Activated naive CD8-positive, alpha-beta T cell treated with anti-CD3 and anti-CD28 coated beads, Interleukin-2, amount 10 ng/mL, durations not matched to agents 7 days and 5 days (primary cell): ENCODE results near the gene LZTS3. TPM values are rescaled to one million over a fixed set of nuclear protein-coding genes. Genes with fewer than 3 reads are reported as not detected.

ENCODE experiments used
- ATAC-seq: fragments of 150-1000 bp; cut with Tn5 transposase; one replicate; pipeline ENCODE4 v1.10.0; 2021; ENCODE audit warnings: low read depth, moderate library complexity
- POLR2A ChIA-PET: fragments of 350-600 bp; sonication (Branson Sonifier 250); formaldehyde crosslinking; loops from one replicate; lab custom pipeline; 2021; ENCODE audit warnings: antibody characterized with exemption; lab: Charles Lee
- DNase-seq: peaks from one replicate; pipeline ENCODE4 v3.0.0; 2021
- H3K27ac Mint-ChIP-seq: one replicate; pipeline ENCODE4 v1.8.0; 2022; ENCODE audit warnings: mild to moderate bottlenecking, mixed read lengths
- H3K27me3 Mint-ChIP-seq: one replicate; pipeline ENCODE4 v1.8.0; 2022; ENCODE audit warnings: mild to moderate bottlenecking, moderate library complexity, mixed read lengths
- H3K36me3 Mint-ChIP-seq: one replicate; pipeline ENCODE4 v1.8.0; 2021; ENCODE audit warnings: mild to moderate bottlenecking, mixed read lengths
- H3K4me1 Mint-ChIP-seq: one replicate; pipeline ENCODE4 v1.8.0; 2021; ENCODE audit warnings: mixed read lengths
- H3K4me3 Mint-ChIP-seq: one replicate; pipeline ENCODE4 v1.8.0; 2022; ENCODE audit warnings: mild to moderate bottlenecking, moderate library complexity, mixed read lengths
- H3K9me3 Mint-ChIP-seq: one replicate; pipeline ENCODE4 v1.8.0; 2021; ENCODE audit warnings: mixed read lengths
- total RNA-seq, 2 experiments: library from RNA; stranded (reverse); gene quantifications; one replicate each; pipeline ENCODE4 v1.2.3, GENCODE V29; 2021

LZTS3 gene
- total RNA-seq, 2 experiments from 2014 or later = 2.1 to 2.5 TPM

- H3K27ac Mint-ChIP-seq = no peak overlapping the region
- POLR2A ChIA-PET = interaction anchor here (0.7 kb wide), 1 partner anchor 1203 kb away, joined by 6 read pairs; no protein-coding TSS in a partner anchor
- ATAC-seq (no peak), DNase-seq (no peak)
- H3K4me3 Mint-ChIP-seq = no peak overlapping the region
- peaks cover 6% of the 10 kb centered on the region for H3K4me1 Mint-ChIP-seq
- H3K27me3 Mint-ChIP-seq = peaks cover 30% of the 10 kb centered on the region
- no peaks in the 10 kb centered on the region for H3K36me3 Mint-ChIP-seq
- H3K9me3 Mint-ChIP-seq = no peaks in the 10 kb centered on the region
These were observed 4.3 kb downstream of the LZTS3 start for GRCh38 chr20:3168829-3169590.

- no peak for DNase-seq
- no peak for ATAC-seq
- Mint-ChIP-seq H3K9me3 (no peaks in the 10 kb centered on the region), H3K4me1 (peaks cover 5% of the 10 kb centered on the region), H3K27me3 (peaks cover 29% of the 10 kb centered on the region), H3K36me3 (no peaks in the 10 kb centered on the region), H3K4me3 (no peak overlapping the region), H3K27ac (no peak overlapping the region)
- POLR2A ChIA-PET = no interaction called here
These were observed 5.1 kb downstream of the LZTS3 start for GRCh38 chr20:3168079-3168828.

GRCh38 chr20:3167738-3168078 is 5.6 kb downstream of the LZTS3 start:
- Mint-ChIP-seq H3K27me3 (peaks cover 29% of the 10 kb centered on the region), H3K4me3 (no peak overlapping the region), H3K36me3 (no peaks in the 10 kb centered on the region), H3K9me3 (no peaks in the 10 kb centered on the region), H3K27ac (no peak overlapping the region), H3K4me1 (peaks cover 4% of the 10 kb centered on the region)
- ATAC-seq (no peak), DNase-seq (no peak)
- POLR2A ChIA-PET = no interaction called here

GRCh38 chr20:3166913-3167342 is 6.4 kb downstream of the LZTS3 start:
- no peak for ATAC-seq
- POLR2A ChIA-PET = no interaction called here

GRCh38 chr20:3166338-3166912 is 6.9 kb downstream of the LZTS3 start:
- H3K36me3 Mint-ChIP-seq = no peaks in the 10 kb centered on the region
- DNase-seq = no peak
- no peaks in the 10 kb centered on the region for H3K4me1 Mint-ChIP-seq
- H3K27ac Mint-ChIP-seq = no peak overlapping the region
- no peak for ATAC-seq
- no peaks in the 10 kb centered on the region for H3K9me3 Mint-ChIP-seq
- POLR2A ChIA-PET = no interaction called here
- peaks cover 18% of the 10 kb centered on the region for H3K27me3 Mint-ChIP-seq
- H3K4me3 Mint-ChIP-seq = no peak overlapping the region

More at GRCh38 chr20:3166913-3167342, 6.4 kb downstream of the LZTS3 start:
- DNase-seq = no peak
- no peaks in the 10 kb centered on the region for H3K4me1 Mint-ChIP-seq
- H3K9me3 Mint-ChIP-seq = no peaks in the 10 kb centered on the region
- no peak overlapping the region for H3K4me3 Mint-ChIP-seq
- H3K27me3 Mint-ChIP-seq = peaks cover 22% of the 10 kb centered on the region
- no peaks in the 10 kb centered on the region for H3K36me3 Mint-ChIP-seq
- no peak overlapping the region for H3K27ac Mint-ChIP-seq

- Mint-ChIP-seq H3K9me3 (no peaks in the 10 kb centered on the region), H3K27me3 (peaks cover 18% of the 10 kb centered on the region), H3K4me1 (no peaks in the 10 kb centered on the region), H3K36me3 (no peaks in the 10 kb centered on the region), H3K4me3 (no peak overlapping the region), H3K27ac (no peak overlapping the region)
- ATAC-seq = no peak
- no peak for DNase-seq
- POLR2A ChIA-PET = no interaction called here
These were observed 7.6 kb downstream of the LZTS3 start for GRCh38 chr20:3165473-3166337.

GRCh38 chr20:3164763-3165410 is 8.5 kb downstream of the LZTS3 start:
- no peaks in the 10 kb centered on the region for H3K36me3 Mint-ChIP-seq
- ATAC-seq (no peak), DNase-seq (no peak)
- no peak overlapping the region for H3K27ac Mint-ChIP-seq
- H3K9me3 Mint-ChIP-seq = no peaks in the 10 kb centered on the region
- POLR2A ChIA-PET = no interaction called here
- H3K4me3 Mint-ChIP-seq = no peak overlapping the region
- peaks cover 18% of the 10 kb centered on the region for H3K27me3 Mint-ChIP-seq
- H3K4me1 Mint-ChIP-seq = no peaks in the 10 kb centered on the region

- POLR2A ChIA-PET = no interaction called here
- Mint-ChIP-seq H3K36me3 (no peaks in the 10 kb centered on the region), H3K27me3 (peaks cover 16% of the 10 kb centered on the region), H3K4me1 (peaks cover 1% of the 10 kb centered on the region), H3K27ac (no peak overlapping the region), H3K9me3 (no peaks in the 10 kb centered on the region), H3K4me3 (no peak overlapping the region)
- no peak for DNase-seq
- no peak for ATAC-seq
These were observed 9.1 kb downstream of the LZTS3 start for GRCh38 chr20:3164043-3164762.

- POLR2A ChIA-PET = no interaction called here
- Mint-ChIP-seq H3K4me3 (no peak overlapping the region), H3K27ac (no peak overlapping the region), H3K27me3 (peaks cover 7% of the 10 kb centered on the region), H3K9me3 (no peaks in the 10 kb centered on the region), H3K4me1 (peaks cover 7% of the 10 kb centered on the region), H3K36me3 (no peaks in the 10 kb centered on the region)
- DNase-seq (no peak), ATAC-seq (no peak)
These were observed 10.0 kb downstream of the LZTS3 start for GRCh38 chr20:3163099-3164042.

GRCh38 chr20:3162080-3162611 is 11.2 kb downstream of the LZTS3 start:
- DNase-seq (no peak), ATAC-seq (no peak)
- H3K36me3 Mint-ChIP-seq = no peaks in the 10 kb centered on the region
- H3K9me3 Mint-ChIP-seq = no peaks in the 10 kb centered on the region
- H3K4me1 Mint-ChIP-seq = peaks cover 18% of the 10 kb centered on the region
- peaks cover 2% of the 10 kb centered on the region for H3K27me3 Mint-ChIP-seq
- H3K4me3 Mint-ChIP-seq = no peak overlapping the region
- no peak overlapping the region for H3K27ac Mint-ChIP-seq
- POLR2A ChIA-PET = interaction anchor here (1.0 kb wide), 1 partner anchor 10 kb away, joined by 3 read pairs; no protein-coding TSS in a partner anchor
